Stomach (tissue), 4 donors: ENCODE measurements around the gene MATN4.

ENCODE experiments used
- POLR2A ChIP-seq, 4 donors: fragments of 450-650 bp; IDR thresholded peaks; one replicate each; pipeline ENCODE4 v1.6.1; 2016; ENCODE audit warnings: antibody characterized with exemption in 4 of 4, control low read depth in 2 of 4, mild to moderate bottlenecking in 1 of 4, moderate library complexity in 1 of 4
- TF ChIP-seq, protein P1 (sequence below), 7 experiments: fragments of 450-650 bp in 4 of 7; fragments of 200-600 bp in 3 of 7; sonication (generic) in 3 of 7; IDR thresholded peaks; one replicate each; pipeline ENCODE4 v1.5.1; 2016 to 2019; ENCODE audit warnings: antibody characterized with exemption in 7 of 7, control low read depth in 2 of 7, mild to moderate bottlenecking in 1 of 7

DNA sequence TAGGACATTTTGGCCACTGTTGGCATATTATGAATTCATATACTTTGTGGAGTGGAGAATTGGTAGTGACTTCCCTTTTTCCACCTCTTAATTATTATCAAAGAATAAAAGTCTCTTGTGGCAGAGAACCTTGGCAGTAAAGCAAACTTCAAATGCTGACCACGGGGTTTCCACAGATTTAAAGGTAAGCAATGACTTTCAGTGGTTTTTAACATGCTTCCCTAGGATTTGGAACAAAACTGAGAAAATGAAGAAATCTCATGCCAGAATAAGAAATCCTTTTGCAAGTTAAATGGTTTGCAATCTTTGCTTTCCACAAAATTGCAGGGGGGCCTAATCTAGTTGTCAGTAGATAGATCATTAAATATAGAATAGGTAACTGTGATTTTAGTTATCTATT lies 42.1 kb upstream of the MATN4 start:
- no peak for TF ChIP-seq POLR2A (IDR thresholded peaks at IDR 0.05)
- TF ChIP-seq, protein P1, sequence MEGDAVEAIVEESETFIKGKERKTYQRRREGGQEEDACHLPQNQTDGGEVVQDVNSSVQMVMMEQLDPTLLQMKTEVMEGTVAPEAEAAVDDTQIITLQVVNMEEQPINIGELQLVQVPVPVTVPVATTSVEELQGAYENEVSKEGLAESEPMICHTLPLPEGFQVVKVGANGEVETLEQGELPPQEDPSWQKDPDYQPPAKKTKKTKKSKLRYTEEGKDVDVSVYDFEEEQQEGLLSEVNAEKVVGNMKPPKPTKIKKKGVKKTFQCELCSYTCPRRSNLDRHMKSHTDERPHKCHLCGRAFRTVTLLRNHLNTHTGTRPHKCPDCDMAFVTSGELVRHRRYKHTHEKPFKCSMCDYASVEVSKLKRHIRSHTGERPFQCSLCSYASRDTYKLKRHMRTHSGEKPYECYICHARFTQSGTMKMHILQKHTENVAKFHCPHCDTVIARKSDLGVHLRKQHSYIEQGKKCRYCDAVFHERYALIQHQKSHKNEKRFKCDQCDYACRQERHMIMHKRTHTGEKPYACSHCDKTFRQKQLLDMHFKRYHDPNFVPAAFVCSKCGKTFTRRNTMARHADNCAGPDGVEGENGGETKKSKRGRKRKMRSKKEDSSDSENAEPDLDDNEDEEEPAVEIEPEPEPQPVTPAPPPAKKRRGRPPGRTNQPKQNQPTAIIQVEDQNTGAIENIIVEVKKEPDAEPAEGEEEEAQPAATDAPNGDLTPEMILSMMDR (IDR thresholded peaks at IDR 0.05) = no peak
